ENCODE measurements around the gene CCDC171.
A peak's percentile ranks its signal among the peaks of the same experiment; 100 is the strongest.
"Not testable (repeated sequence)": the region's sequence is repeated elsewhere in the genome, so short reads cannot be mapped to it uniquely, and the experiment has no call there.

The CCDC171 gene

GRCh38 chr9:15693701-15694100 lies 140.9 kb downstream of the CCDC171 start:
- DNase-seq, result no peak

- no peak for DNase-seq
These were observed 144.1 kb downstream of the CCDC171 start for GRCh38 chr9:15696979-15697378.

- no peak for DNase-seq
These were observed 144.6 kb downstream of the CCDC171 start for GRCh38 chr9:15697446-15697851.

GRCh38 chr9:15699876-15700559 lies 147.2 kb downstream of the CCDC171 start:
- not testable (repeated sequence) for DNase-seq

- no peak for DNase-seq
These were observed 154.2 kb downstream of the CCDC171 start for GRCh38 chr9:15707000-15707399.

GRCh38 chr9:15711531-15711930 lies 158.7 kb downstream of the CCDC171 start:
- DNase-seq, result no peak

GRCh38 chr9:15711931-15712330 lies 159.1 kb downstream of the CCDC171 start:
- no peak for DNase-seq

GRCh38 chr9:15714746-15715145 lies 161.9 kb downstream of the CCDC171 start:
- no peak for DNase-seq

- no peak for DNase-seq
These were observed 164.6 kb downstream of the CCDC171 start for GRCh38 chr9:15717290-15717967.

GRCh38 chr9:15718423-15718822 lies 165.6 kb downstream of the CCDC171 start:
- DNase-seq, result no peak

GRCh38 chr9:15720861-15721260 lies 168.0 kb downstream of the CCDC171 start:
- DNase-seq, result no peak

GRCh38 chr9:15722888-15723287 lies 170.0 kb downstream of the CCDC171 start:
- DNase-seq, result no peak

- DNase-seq, result no peak
These were observed 171.2 kb downstream of the CCDC171 start for GRCh38 chr9:15724016-15724415.

GRCh38 chr9:15724612-15725011 lies 171.8 kb downstream of the CCDC171 start:
- no peak for DNase-seq

GRCh38 chr9:15725953-15726352 lies 173.1 kb downstream of the CCDC171 start:
- no peak for DNase-seq

- DNase-seq, result no peak
These were observed 176.7 kb downstream of the CCDC171 start for GRCh38 chr9:15729507-15729906.

GRCh38 chr9:15735083-15735857 lies 182.4 kb downstream of the CCDC171 start:
- DNase-seq, result no peak

- DNase-seq, result no peak
These were observed 183.7 kb downstream of the CCDC171 start for GRCh38 chr9:15736569-15736968.

GRCh38 chr9:15738011-15738410 lies 185.2 kb downstream of the CCDC171 start:
- no peak for DNase-seq

GRCh38 chr9:15741015-15741414 lies 188.2 kb downstream of the CCDC171 start:
- no peak for DNase-seq

- DNase-seq, result no peak
These were observed 190.7 kb downstream of the CCDC171 start for GRCh38 chr9:15743512-15743911.

- DNase-seq, result peak in 2 of 58 donors; percentile 1 to 2
These were observed 191.4 kb downstream of the CCDC171 start for GRCh38 chr9:15744196-15744595.

Measured in anterior cingulate cortex (tissue), 58 donors.